Bronchial epithelial cell (primary cell): ENCODE measurements around the gene HERC2. TPM values are rescaled to one million over a fixed set of nuclear protein-coding genes. Genes with fewer than 3 reads are reported as not detected.

Experiments used
- DNase-seq: peaks from one replicate; pipeline ENCODE4 v3.0.0-alpha.2; 2010; ENCODE audit warnings: low read depth
- FAIRE-seq: peaks from 2 replicates; lab custom pipeline; 2011; peaks lifted over from hg19 to GRCh38; lab: Jason Lieb, UNC
- H3K27me3 ChIP-seq: 2 replicates; pipeline ENCODE4 v1.5.1; 2011; ENCODE audit warnings: low read length; ENCODE audit not compliant: control insufficient read depth, insufficient read depth
- H3K36me3 ChIP-seq: 2 replicates; pipeline ENCODE4 v1.5.1; 2011; ENCODE audit warnings: low read length; ENCODE audit not compliant: control insufficient read depth, insufficient read depth
- H3K4me3 ChIP-seq: 2 replicates; pipeline ENCODE4 v1.5.1; 2011; ENCODE audit warnings: mild to moderate bottlenecking, low read depth, low read length, control low read depth
- total RNA-seq: library from RNA; depleted of rRNA; stranded (reverse); fragments of >200 nt; gene quantifications from 2 replicates; pipeline ENCODE4 v1.2.1, GENCODE V29; 2014
- TF ChIP-seq, protein P1 (sequence below): IDR thresholded peaks from 2 replicates; pipeline ENCODE4 v1.5.1; 2011; ENCODE audit warnings: mild to moderate bottlenecking, moderate library complexity, low read length, control low read depth, inconsistent platforms; ENCODE audit not compliant: insufficient read depth, severe bottlenecking

The HERC2 gene
- total RNA-seq, 1 donor from 2014 or later, result 22.6 TPM

DNA sequence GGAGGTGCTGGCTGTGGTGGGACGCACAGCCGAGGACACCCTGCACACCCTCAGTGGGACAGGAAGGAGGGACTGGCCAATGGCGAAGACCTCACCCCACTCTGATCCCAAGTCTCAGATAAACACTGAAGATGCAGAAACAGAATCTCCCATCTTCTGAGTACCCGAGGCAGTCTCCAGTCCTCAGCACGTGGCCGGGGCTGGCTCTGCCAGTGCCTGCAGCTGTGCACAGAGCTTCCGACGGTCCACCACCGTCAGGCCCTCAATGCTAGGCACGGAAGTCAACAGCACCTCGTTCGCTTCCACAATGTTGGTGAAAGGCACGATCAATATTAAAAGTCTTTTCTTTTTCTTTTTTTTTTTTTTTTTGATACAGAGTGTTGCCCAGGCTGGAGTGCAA, 206.1 kb downstream of the HERC2 start:
- Histone ChIP-seq H3K36me3 (peaks cover 22% of the 10 kb centered on the region), H3K27me3 (no peaks in the 10 kb centered on the region), H3K4me3 (no peak overlapping the region)
- DNase-seq (no peak), FAIRE-seq (no peak)
- TF ChIP-seq, protein P1, sequence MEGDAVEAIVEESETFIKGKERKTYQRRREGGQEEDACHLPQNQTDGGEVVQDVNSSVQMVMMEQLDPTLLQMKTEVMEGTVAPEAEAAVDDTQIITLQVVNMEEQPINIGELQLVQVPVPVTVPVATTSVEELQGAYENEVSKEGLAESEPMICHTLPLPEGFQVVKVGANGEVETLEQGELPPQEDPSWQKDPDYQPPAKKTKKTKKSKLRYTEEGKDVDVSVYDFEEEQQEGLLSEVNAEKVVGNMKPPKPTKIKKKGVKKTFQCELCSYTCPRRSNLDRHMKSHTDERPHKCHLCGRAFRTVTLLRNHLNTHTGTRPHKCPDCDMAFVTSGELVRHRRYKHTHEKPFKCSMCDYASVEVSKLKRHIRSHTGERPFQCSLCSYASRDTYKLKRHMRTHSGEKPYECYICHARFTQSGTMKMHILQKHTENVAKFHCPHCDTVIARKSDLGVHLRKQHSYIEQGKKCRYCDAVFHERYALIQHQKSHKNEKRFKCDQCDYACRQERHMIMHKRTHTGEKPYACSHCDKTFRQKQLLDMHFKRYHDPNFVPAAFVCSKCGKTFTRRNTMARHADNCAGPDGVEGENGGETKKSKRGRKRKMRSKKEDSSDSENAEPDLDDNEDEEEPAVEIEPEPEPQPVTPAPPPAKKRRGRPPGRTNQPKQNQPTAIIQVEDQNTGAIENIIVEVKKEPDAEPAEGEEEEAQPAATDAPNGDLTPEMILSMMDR, result no peak

DNA sequence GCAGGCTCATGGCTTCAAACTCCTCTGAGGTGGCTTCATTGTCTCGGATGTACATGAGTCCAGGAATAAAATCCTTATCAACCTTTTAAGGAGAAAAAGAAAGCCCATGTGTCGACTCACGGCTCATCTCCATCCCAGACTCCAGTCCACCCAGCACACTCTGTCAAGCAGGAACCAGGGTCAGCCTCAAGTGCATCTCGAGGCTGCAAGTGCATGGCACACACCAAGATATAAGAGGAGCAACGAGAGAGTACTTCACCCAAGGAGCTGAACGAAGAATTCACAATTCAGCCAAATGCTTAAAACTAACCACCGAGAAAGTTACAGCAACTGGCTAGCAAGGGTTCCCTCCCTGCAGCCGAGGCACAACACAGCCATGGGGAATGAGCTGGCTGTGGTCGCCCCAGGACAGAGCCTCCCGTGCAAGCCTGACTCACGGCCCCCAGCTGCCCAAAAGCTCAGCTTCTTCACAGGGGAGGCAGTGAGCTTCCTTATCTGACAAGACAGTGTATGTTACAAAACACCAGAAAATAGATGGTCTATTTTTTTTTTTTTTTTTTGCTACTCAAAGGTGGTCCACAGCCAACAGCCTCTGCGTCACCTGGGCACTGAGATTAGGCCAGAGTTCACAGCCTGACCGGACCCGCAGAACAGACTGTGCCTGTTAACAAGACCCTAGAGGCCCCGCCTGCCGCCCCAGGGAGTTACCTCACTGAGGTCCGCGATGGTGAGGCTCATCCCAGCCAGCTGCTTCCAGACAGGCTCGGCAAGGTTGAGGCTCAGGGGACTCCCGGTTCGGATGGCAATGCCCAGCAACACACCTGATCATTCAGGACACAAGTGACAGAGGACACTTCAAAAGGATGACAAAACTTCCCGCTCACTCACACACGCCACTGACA, 207.0 kb downstream of the HERC2 start:
- H3K4me3 ChIP-seq, result no peak overlapping the region
- H3K27me3 ChIP-seq, result no peaks in the 10 kb centered on the region
- FAIRE-seq, result no peak
- H3K36me3 ChIP-seq, result peaks cover 20% of the 10 kb centered on the region
- TF ChIP-seq, protein P1, result no peak
- no peak for DNase-seq

DNA sequence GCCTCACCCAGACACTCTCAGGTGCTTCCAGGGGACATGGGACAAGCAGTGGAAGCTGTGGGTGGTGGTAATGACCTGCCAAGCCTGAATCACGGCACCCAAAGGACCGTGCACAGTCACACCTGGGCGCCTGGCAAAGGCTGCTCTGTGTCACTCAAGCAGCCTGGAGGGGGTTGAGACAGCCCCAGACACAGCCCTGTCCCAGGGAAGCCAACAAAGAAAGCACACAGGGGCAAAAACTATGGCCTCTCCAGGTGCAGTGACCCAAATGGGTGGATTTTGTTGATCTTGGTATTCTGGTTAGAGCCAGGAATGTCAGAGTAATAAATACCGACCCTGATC, 207.9 kb downstream of the HERC2 start:
- DNase-seq (no peak), FAIRE-seq (no peak)
- no peak overlapping the region for H3K4me3 ChIP-seq
- H3K36me3 ChIP-seq, result peaks cover 20% of the 10 kb centered on the region
- TF ChIP-seq, protein P1, result no peak
- no peaks in the 10 kb centered on the region for H3K27me3 ChIP-seq

DNA sequence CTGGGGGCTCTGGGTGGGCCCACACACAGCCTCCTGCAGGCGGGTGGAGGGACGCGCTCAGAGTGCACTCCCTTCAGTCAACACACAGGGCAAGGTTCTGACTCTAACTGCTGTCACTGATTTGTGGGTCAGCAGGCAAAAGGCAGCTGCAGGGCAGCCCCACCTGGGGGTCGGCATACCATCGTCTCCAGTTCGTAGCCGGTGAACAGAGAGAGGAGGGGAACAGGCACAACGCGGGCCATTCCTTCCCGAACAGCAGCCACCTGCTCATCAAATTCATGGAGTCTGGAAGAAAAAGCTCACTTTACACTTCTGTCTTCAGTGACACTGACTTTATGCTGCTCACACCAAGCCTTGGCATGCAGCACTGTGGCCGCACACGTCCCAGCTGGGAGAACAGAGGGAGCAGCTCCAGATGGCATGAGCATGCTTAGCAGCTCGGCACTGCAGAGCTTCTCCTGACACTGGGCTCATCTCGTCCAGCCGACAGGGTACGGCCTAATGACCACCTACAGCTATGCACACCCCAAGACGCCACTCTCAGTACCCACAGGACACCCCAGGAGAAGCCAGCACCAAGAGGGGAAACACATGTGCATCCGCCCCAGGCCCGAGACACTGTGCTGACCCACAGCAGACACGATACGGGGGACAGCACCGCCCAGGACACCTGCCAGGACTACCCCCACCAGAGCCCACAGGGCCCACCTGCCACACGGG, 208.4 kb downstream of the HERC2 start:
- Histone ChIP-seq H3K27me3 (no peaks in the 10 kb centered on the region), H3K4me3 (no peak overlapping the region), H3K36me3 (peaks cover 20% of the 10 kb centered on the region)
- no peak for FAIRE-seq
- DNase-seq, result no peak
- TF ChIP-seq, protein P1, result no peak

DNA sequence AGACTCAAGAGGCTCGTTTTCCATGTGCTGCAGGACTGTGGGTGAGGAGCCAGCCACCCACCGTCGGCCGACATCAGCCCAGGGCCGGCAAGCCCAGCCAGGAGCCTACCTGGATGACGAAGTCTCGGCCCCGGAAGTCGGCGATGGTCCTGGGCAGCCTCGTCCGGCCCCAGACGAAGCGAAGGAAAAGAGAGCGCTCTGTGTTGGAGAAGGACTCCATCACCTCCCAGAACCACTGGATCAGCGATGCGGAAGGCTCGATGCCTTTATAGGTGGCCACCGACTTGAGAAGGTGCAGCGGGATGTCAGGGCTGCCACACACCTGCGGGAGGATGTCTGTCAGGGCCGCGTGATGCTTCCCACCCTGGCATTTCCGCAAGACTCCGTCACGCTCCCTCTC, 209.0 kb downstream of the HERC2 start:
- no peak for DNase-seq
- Histone ChIP-seq H3K36me3 (peaks cover 20% of the 10 kb centered on the region), H3K4me3 (no peak overlapping the region), H3K27me3 (no peaks in the 10 kb centered on the region)
- FAIRE-seq, result no peak
- TF ChIP-seq, protein P1, result no peak
